Testis (tissue), 3 donors: ENCODE results near the gene GAB3. TPM values are rescaled to one million over a fixed set of nuclear protein-coding genes. Genes with fewer than 3 reads are reported as not detected.
"Not testable (repeated sequence)": the region's sequence is repeated elsewhere in the genome, so short reads cannot be mapped to it uniquely, and the experiment has no call there.

Experiments
- DNase-seq: peaks from one replicate; pipeline ENCODE4 v3.0.0-alpha.2; 2019
- H3K27ac ChIP-seq, 2 donors: fragments of 200-600 bp; sonication (generic); one replicate each; pipeline ENCODE4 v1.5.1; 2019
- H3K27me3 ChIP-seq: fragments of 200-600 bp; sonication (generic); one replicate; pipeline ENCODE4 v1.5.1; 2019
- H3K36me3 ChIP-seq: fragments of 200-600 bp; sonication (generic); one replicate; pipeline ENCODE4 v1.5.1; 2017; ENCODE audit warnings: low read depth; ENCODE audit errors: missing control alignments
- H3K4me1 ChIP-seq: fragments of 200-600 bp; sonication (generic); one replicate; pipeline ENCODE4 v1.5.1; 2019
- H3K4me3 ChIP-seq, 2 donors: fragments of 200-600 bp; sonication (generic); one replicate each; pipeline ENCODE4 v1.5.1; 2017 to 2019
- H3K9me3 ChIP-seq: fragments of 200-600 bp; sonication (generic); one replicate; pipeline ENCODE4 v1.5.1; 2017
- POLR2A ChIP-seq: fragments of 450-650 bp; IDR thresholded peaks from one replicate; pipeline ENCODE4 v1.6.1; 2017; ENCODE audit warnings: antibody characterized with exemption, mild to moderate bottlenecking, moderate library complexity
- WGBS, 2 donors: methylation state at CpG; one replicate each; pipeline ENCODE4 v1.1.5; 2018; 5-methylcytosine and 5-hydroxymethylcytosine counted together
- intact Hi-C: fragments of 100-400 bp; cut with DNase I; formaldehyde crosslinking; loops from one replicate; pipeline ENCODE4 v1.15.1; 2023; ENCODE audit warnings: low total_unique reads
- polyA plus RNA-seq: library from polyadenylated mRNA; stranded (reverse); fragments of 350-450 nt; fragmentation: Illumina TruSeq; extraction: RNeasy Lipid Tissue Mini Kit (QIAGEN cat#74804); gene quantifications from one replicate; pipeline ENCODE4 v1.2.3, GENCODE V29; 2014; ENCODE audit warnings: low read depth, low replicate concordance; ENCODE audit not compliant: insufficient read depth
- total RNA-seq, 2 donors: library from RNA; depleted of rRNA; stranded (reverse); fragments of >200 nt; gene quantifications; one replicate each; pipeline ENCODE4 v1.2.3, GENCODE V29; 2016
- TF ChIP-seq, protein P1 (sequence below), 3 experiments: fragments of 450-650 bp in 2 of 3; fragments of 200-600 bp in 1 of 3; sonication (generic) in 1 of 3; IDR thresholded peaks; one replicate each; pipeline ENCODE4 v1.5.1; 2016 to 2019; ENCODE audit warnings: antibody characterized with exemption in 3 of 3, mild to moderate bottlenecking in 2 of 3, moderate library complexity in 1 of 3

The GAB3 gene
- total and polyA plus RNA-seq, 3 donors from 2014 or later = 9.1 to 30.6 (median 30.5) TPM

DNA sequence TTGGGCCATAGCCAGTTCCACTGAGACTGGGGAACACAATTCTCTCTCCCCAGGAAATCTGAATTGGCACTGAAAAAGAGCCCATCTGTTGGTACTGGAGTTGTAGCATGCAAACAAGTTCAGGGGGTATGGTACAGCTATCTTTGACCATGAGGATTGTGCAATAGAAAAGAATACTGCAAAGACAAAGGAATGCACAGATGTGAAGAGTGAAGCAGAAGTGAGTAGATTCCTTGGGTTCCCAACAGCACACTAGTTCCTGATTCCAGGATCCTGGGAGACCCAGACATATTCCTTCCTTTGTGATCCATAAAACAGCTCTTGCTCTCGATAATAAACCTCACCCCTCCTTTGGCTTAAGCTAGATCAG, 54.2 kb downstream of the GAB3 start:
- intact Hi-C loops = no loop called here
- DNase-seq = no peak
- TF ChIP-seq, protein P1, sequence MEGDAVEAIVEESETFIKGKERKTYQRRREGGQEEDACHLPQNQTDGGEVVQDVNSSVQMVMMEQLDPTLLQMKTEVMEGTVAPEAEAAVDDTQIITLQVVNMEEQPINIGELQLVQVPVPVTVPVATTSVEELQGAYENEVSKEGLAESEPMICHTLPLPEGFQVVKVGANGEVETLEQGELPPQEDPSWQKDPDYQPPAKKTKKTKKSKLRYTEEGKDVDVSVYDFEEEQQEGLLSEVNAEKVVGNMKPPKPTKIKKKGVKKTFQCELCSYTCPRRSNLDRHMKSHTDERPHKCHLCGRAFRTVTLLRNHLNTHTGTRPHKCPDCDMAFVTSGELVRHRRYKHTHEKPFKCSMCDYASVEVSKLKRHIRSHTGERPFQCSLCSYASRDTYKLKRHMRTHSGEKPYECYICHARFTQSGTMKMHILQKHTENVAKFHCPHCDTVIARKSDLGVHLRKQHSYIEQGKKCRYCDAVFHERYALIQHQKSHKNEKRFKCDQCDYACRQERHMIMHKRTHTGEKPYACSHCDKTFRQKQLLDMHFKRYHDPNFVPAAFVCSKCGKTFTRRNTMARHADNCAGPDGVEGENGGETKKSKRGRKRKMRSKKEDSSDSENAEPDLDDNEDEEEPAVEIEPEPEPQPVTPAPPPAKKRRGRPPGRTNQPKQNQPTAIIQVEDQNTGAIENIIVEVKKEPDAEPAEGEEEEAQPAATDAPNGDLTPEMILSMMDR (IDR thresholded peaks at IDR 0.05) = no peak
- TF ChIP-seq POLR2A = no peak
- H3K4me1 ChIP-seq = no peaks in the 10 kb centered on the region
- H3K4me3 ChIP-seq = no peak overlapping the region
- H3K27me3 ChIP-seq = no peaks in the 10 kb centered on the region
- H3K27ac ChIP-seq = no peak overlapping the region
- no peaks in the 10 kb centered on the region for H3K9me3 ChIP-seq
- no peaks in the 10 kb centered on the region for H3K36me3 ChIP-seq
- WGBS, 2 donors = 93% methylated on average over 1 of the region's 1 CpG; no CpG with 5 or more reads in 1 of the 2 donors

DNA sequence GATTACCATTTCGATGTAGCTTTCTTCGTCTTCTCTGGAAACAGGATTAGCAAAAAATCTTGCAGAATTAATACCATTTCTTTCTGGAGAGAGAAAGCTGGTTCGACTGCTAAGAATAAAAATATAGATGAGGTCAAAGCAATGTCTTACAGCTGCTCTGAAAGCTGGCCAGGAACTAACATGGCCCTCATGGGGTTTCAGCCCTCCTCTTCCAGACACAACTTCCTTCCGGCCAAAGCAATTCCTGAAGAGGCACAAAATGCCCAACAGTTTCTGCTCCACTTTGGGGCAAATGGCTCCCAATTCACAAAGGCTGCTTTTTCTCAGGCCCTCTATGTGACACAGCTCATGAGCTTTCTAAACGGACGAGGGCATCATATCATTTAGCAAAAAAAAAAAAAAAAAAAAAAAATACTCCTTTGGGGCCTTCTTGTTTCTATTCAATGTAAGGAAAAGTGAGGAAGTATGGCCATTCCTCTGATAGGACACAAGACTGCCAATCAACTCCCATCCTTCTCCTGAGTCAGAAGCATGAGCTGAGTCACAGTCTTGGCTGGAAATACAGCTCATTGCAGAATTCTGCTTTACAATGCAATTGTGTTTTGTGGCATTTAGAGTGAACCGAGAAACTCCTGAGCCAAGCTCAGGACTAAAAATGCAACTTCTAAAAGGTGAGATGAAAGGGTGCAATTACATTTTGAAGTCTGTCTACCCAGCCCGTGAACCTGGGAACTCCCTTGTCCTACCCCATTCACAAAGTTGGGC, 54.8 kb downstream of the GAB3 start:
- TF ChIP-seq, protein P1 (IDR thresholded peaks at IDR 0.05) = no peak
- TF ChIP-seq POLR2A = no peak
- no peaks in the 10 kb centered on the region for H3K27me3 ChIP-seq
- H3K4me3 ChIP-seq = no peak overlapping the region
- WGBS, 2 donors = 70 to 72% methylated on average over 6 to 8 of the region's 8 CpGs
- no peaks in the 10 kb centered on the region for H3K9me3 ChIP-seq
- H3K36me3 ChIP-seq = no peaks in the 10 kb centered on the region
- H3K4me1 ChIP-seq = no peaks in the 10 kb centered on the region
- DNase-seq = no peak
- H3K27ac ChIP-seq = no peak overlapping the region
- intact Hi-C loops = no loop called here

DNA sequence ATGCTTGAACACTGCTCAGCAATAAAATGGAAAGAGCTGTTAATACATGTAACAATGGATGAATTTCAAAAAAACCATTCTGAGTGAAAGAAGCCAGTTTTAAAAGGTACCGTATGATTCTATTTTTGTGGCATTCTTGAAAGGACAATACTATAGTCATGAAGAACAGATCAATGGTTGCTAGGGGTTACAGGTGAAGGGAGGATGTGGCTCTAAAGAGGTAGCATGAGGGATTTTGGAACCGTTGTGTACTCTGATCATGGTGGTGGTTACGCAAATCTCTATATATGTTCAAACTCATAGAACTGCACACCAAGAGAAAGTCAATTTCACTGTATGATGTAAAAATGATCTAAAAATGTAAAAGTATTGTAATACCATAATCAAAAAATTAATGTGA, 57.5 kb downstream of the GAB3 start:
- TF ChIP-seq, protein P1 (IDR thresholded peaks at IDR 0.05) = no peak
- no peak for TF ChIP-seq POLR2A
- no peaks in the 10 kb centered on the region for H3K4me1 ChIP-seq
- no peaks in the 10 kb centered on the region for H3K9me3 ChIP-seq
- intact Hi-C loops = no loop called here
- WGBS, 2 donors = 93 to 98% methylated on average over 3 of the region's 3 CpGs
- H3K36me3 ChIP-seq = no peaks in the 10 kb centered on the region
- no peaks in the 10 kb centered on the region for H3K27me3 ChIP-seq
- no peak for DNase-seq
- H3K4me3 ChIP-seq = no peak overlapping the region
- no peak overlapping the region for H3K27ac ChIP-seq

DNA sequence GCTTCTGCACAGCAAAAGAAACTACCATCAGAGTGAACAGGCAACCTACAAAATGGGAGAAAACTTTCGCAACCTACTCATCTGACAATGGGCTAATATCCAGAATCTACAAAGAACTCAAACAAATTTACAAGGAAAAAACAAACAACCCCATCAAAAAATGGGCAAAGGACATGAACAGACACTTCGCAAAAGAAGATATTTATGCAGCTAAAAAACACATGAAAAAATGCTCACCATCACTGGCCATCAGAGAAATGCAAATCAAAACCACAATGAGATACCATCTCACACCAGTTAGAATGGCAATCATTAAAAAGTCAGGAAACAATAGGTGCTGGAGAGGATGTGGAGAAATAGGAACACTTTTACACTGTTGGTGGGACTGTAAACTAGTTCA, 60.4 kb downstream of the GAB3 start:
- H3K9me3 ChIP-seq, H3K4me3 ChIP-seq, intact Hi-C loops, DNase-seq, H3K27ac ChIP-seq, H3K27me3 ChIP-seq, H3K4me1 ChIP-seq, H3K36me3 ChIP-seq: not testable (repeated sequence)
- WGBS, 2 donors = 96 to 100% methylated on average over 1 to 2 of the region's 2 CpGs

DNA sequence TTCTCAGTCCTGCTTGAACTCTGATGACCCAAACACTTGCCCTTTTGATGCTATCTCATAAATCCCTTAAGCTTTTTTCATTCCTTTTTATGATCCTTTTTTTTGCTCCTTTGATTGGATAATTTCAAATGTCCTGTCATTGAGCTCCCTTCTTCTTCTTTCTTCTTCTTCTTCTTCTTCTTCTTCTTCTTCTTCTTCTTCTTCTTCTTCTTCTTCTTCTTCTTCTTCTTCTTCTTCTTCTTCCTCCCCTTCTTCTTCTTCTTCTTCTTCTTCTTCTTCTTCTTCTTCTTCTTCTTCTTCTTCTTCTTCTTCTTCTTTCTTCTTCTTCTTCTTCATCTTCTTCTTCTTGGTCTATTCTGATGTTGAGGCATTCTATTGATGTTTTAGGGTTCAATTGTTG, 78.8 kb downstream of the GAB3 start:
- H3K4me1 ChIP-seq, H3K9me3 ChIP-seq, intact Hi-C loops, H3K27ac ChIP-seq, H3K36me3 ChIP-seq, DNase-seq, H3K27me3 ChIP-seq, H3K4me3 ChIP-seq: not testable (repeated sequence)

DNA sequence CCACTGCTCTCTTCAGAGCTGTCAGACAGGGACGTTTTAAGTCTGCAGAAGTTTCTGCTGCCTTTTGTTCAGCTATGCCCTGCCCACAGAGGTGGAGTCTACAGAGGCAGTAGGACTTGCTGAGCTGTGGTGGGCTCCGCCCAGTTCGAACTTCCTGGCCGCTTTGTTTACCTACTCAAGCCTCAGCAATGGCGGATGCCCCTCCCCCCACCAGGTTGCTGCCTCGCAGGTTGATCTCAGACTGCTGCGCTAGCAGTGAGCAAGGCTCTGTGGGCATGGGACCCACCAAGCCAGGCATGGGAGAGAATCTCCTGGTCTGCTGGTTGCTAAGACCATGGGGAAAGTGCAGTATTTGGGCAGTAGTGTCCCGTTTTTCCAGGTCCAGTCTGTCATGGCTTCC, 80.0 kb downstream of the GAB3 start:
- not testable (repeated sequence) for H3K27ac ChIP-seq, H3K27me3 ChIP-seq
- WGBS, 2 donors = 87 to 90% methylated on average over 3 to 8 of the region's 8 CpGs

More for the DNA sequence above, 80.0 kb downstream of the GAB3 start:
- H3K36me3 ChIP-seq, H3K4me3 ChIP-seq, H3K9me3 ChIP-seq, H3K4me1 ChIP-seq, DNase-seq, intact Hi-C loops: not testable (repeated sequence)
